Central memory CD4-positive, alpha-beta T cell (primary cell): ENCODE measurements around the gene SIGLEC6.
A peak's percentile ranks its signal among the peaks of the same experiment; 100 is the strongest.
"Not testable (repeated sequence)": the region's sequence is repeated elsewhere in the genome, so short reads cannot be mapped to it uniquely, and the experiment has no call there.

Experiments
- DNase-seq: peaks from one replicate; pipeline ENCODE4 v3.0.0; 2022

Gene SIGLEC6

DNA sequence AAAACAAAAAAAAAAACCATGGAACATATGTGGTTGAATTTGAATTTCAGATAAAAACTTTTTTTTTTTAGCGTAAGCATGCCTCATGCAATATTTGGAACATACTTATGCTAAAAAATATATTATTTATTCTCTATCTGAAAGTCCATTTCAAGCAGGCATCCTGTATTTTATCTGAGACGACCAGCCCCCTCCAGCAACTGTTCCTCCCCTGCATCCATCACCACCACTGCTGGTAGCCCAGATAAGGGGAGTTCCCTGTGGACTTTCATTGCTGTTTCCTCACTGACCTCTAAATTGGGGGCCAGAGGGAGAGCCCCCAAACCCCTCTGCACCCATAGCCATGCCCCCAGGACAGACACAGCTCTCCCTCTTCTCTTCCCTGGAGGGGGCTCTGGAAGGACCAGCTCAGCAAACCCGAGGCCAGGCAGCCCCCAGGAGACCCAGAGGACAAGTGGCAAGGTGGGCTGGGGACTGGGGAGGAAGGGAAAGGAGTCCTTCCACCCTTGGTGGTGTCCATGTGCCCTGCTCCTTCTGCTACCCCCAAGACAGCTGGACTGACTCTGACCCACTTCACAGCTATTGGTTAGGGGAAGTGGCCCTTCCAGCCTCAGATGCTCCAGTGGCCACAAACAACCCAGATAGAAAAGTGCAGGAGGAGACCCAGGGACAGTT lies 23.3 kb downstream of the SIGLEC6 start:
- DNase-seq = no peak

DNA sequence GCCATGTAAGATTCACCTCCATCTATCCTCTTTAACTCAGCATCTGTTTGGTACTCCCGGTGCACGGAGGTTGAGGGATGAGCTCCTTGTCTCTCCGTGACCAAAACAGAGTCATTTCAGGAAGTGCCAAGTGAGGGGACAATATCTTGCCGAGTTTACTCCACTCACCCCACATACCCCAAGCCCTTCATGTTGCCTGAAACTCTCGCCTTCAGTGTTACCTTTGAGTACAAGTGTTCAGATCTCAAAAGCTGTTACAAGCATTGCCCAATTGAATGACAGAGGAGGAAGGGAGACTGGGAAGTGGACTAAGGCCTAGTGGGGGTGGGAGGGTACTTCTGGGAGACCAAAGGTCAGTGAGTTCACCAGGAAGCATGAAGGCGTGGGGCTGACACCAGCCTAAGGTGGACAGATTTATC lies 23.8 kb downstream of the SIGLEC6 start:
- DNase-seq = no peak

DNA sequence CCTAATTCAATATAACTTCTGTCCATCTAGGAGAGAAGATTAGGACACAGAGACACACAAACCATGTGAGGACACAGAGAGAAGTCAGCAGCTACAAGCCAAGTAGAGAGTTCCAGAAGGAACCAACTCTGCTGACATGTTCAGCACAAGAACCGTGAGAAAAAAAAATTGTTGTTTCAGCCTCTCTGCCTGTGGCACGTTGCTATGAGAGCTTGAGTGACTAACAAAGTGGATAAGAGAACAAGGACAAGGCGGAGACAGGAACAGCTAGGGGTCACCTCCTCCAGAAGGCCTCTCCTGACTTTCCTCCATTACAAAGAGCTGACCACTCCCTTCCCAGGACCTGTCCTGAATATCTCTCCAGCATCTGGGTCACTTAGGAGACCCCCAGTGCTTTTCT lies 24.3 kb downstream of the SIGLEC6 start:
- DNase-seq = no peak

DNA sequence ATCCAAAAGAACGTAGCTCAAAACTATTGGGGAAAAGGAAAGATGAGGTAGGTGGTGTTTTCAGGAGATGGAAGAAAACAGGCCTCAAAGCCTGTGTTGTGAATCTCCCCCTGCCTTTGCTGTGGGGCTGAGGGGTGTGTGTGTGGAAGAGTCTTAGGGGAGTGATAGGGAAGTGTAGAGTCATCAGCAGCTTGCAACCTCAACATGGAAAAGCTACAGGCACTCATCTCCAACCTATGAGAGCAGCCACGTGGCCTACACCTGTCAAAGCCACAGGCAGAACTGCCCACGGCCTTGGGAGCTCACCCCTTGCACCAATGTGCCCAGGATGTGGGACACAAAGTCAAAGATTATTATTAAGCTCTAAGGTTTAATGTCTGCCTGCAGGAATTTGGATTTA lies 25.6 kb downstream of the SIGLEC6 start:
- DNase-seq = no peak

DNA sequence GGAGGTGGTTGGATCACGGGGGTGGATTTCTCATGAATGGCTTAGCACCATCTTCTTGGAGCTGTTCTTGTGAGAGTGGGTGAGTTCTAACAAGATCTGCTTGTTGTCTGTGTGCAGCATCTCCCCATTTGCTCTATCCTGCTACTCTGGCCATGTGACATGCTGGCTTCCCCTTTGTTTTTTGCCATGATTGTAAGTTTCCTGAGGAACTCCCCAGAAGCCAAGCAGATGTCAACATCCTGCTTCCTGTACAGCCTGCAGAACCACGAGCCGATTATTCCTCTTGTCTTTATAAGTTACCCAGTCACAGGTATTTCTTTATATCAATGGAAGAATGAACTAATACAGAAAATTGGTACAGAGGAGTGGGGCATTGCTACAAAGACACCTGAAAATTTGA lies 27.6 kb downstream of the SIGLEC6 start:
- no peak for DNase-seq

DNA sequence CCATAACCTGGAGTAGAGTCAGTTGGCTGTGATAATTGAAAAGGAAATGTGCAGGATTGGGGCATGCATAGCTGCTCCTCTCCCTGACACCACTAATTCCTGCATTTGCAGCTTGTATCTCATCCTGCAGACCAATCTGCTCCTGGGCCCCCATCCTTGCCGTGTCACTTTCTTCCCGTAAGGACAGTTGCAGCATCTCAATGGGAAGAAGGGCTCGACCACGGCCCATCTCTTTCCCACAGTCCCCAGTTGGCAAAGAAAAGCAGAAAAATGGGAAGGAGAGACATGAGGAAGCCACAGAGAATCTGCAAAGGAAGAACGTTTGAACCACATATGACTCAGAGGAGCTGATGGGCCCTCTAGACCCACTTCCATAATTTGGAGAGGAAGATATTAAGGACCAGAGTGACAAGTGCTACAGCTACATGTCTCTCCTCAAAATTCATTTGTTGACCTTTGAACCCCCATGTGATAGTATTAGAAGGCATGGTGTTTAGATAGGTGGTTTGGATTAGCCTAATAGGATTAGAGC lies 28.1 kb downstream of the SIGLEC6 start:
- DNase-seq = no peak

DNA sequence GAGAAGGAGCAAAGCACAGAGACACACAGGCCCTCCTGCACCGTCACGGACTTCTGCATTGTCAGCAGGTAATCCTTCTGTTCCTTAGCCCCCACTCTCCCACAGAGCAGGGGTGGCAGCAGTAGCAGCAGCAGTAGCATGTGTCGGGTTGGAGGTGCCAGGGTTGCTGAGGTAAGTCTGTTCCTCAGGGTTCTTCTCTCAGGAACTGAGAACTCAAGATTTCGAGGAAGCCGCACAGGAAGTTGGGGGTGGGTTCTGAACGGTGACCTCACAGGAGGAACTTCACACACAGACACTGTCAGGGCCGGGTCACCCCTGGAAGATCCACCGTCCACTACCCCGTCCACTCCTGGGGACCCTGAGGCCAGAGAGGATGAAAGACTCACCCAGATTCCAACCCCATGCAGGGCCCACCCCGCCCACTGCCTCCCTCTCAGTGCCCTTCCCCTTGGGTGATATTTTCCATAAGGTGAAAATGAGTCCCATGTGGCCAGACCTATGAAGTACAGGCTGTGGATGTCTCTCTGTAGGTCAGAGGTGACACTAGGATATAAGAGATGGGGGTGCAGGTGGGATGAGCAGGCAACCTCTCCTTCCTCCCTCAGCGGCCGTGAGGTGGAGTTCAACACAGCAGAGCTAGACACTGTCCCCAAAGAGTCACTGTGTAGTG lies 29.7 kb downstream of the SIGLEC6 start, which contains the start of gene SIGLEC12:
Gene SIGLEC12, minus strand, starts transcription at position 207 of the 670 bp plus-strand sequence. Its CDS starts 67 bp downstream, at position 140.
- no peak for DNase-seq

DNA sequence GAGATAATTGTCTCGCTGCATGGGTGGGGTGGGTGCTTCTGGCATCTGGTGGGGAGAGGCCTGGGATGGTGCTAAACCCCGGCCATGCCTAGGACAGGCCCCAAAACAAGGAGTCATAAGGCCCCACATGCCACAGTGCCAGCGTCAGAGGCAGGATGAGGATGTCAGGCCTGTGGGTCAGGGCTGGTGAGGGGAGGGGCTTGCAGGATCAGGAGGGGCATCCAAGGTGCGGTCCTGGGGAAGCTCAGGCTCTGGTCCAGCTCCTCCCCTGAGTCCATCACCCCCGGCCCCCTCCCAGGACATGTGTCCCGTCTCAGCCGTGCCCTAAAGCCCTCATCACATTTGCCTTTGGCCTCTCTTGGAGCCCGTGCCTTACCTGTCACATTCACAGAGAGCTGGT lies 30.5 kb downstream of the SIGLEC6 start:
- DNase-seq = not testable (repeated sequence)

DNA sequence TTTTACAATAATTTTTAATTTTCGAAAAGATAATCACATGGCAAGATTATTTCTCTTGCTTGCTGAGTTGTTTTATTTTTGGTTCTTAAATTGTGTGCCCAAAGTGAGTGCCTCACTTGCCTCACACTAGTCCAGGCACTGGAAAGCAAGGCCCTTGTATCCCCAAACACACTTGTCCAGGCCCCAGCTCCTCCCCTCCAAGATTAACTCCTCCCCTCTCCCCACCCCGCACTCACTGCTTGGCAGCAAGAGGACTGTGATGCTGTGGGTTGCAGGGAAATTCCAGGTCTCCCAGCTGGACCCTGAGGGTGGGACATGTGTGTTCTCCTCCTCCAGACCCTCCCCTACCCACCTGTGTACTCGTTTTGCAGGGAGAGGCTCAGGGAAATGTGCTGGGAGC lies 33.8 kb downstream of the SIGLEC6 start:
- no peak for DNase-seq

DNA sequence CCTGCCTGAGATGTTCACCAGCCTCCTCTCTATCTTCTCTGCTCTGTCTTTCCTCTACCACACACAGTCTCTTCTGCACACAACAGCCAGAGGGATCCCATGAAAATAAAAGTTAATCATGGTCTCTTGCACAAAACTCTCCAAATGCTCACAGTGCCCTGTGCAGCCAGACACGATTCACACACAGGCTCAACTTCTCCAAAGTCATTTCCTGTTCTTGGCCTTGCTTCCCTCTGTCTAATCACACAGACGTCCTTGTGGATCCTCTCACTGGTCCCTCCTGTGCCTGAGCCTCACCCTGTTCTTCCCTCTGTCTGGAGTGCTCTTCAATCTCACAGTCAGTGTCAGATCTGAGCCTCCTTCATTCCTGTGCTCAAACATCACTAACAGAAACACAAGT lies 37.7 kb downstream of the SIGLEC6 start:
- DNase-seq = no peak

DNA sequence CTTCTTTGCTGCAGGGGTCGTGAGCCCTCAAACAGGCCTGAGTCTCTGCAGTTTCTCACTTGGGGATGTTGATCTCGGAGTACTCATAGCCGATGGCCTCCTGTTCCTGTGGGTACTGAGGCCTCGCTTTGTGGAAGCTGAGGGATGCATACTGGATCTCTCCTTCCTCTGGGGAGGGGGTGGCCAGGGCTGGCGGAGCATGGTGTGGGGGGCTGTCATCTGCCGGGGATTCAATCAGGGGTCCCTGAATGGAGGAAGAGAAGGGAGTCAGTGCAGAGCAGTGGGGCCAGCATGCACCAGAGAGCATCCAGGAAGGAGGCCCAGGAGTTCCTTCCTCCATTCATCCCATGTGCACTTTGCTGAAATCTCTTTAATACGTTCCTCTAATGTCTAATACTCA lies 39.9 kb downstream of the SIGLEC6 start:
- no peak for DNase-seq

DNA sequence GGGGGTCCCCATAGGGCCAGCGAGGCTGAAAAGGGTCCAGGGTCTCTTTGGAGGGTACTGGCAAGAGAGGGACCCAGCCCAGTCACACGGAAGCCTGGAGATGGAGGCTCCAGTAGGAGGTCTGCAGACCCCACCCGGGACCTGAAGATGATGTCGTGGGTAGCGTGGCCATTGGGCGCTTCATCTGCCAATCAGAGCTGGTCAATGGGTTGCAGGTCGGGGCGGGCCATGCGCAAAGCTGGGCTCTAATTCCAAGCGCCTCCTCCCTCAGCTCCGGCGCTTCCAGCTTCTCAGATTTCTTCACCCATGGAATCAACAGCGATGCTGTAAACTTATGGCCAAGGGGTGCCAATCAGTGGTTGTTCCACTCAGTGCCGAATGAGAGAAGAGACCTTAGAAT lies 40.8 kb downstream of the SIGLEC6 start:
- no peak for DNase-seq

DNA sequence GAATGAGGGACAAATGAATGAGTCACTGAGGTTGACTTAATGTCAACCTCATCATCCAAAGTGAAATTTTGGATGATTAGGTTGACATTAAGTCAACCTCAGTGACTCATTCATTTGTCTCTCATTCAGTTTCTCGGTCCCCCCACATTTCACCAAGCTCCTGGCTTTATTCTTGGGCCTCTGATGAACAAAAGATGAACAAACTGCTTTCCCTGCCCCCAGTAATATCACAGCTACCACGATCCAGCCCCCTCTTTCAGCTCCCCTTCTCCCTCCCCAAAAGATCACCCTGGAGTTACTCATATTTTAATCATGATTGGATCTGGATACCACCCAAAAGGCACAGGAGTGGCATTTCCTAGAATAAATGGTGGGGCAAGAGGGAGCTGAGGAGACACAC lies 42.4 kb downstream of the SIGLEC6 start:
- DNase-seq = no peak

DNA sequence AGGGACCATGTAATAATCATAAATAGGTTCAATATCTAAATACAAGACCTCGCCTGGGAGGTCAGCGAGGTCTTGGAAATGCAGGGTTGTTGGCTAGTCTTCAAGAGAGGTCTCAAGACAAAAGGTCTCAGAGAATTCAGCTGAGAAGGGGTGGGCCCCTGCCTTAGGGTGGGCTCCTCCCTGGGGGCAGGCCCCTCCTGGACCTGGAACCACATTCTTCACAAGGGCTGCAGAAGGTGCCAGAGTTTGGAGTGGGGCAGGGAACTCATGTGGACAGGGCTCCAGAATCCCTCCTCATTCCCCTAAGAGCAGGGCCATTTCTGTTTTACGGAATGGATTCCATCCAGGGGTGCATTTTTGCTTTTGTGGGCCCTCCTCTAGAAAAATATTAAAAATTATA lies 43.0 kb downstream of the SIGLEC6 start:
- no peak for DNase-seq

DNA sequence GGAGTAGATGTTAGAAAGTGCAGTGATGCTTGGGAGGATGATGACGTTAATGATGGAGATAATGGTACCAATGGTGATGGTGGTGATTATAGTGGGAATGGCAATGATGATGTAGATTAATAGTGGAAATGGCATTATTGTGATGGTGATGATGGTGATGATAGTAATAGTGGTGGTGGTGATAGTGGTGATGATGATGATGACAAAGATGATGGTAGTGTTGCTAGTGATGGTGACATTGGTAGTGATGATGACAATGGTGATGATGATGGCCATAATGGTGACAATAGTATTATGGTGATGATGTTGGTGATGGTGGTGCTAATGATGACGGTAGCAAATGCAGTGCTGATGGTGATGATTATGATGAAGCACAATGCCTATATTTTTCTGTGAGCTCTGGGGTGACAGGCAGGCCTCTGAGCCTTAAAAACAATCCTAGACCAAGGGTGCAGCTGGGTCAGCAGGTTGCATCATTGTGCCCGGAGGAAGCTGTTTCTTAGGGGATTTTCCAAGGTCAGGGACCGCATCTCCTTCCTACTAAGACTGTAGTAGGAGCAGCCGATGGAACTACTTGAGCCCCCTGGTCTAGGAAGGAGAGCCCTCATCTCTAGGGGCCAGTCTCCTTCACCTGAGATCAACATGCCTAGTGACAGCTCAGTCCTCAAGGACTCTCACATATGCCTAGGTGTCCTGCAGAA lies 45.4 kb downstream of the SIGLEC6 start:
- no peak for DNase-seq

DNA sequence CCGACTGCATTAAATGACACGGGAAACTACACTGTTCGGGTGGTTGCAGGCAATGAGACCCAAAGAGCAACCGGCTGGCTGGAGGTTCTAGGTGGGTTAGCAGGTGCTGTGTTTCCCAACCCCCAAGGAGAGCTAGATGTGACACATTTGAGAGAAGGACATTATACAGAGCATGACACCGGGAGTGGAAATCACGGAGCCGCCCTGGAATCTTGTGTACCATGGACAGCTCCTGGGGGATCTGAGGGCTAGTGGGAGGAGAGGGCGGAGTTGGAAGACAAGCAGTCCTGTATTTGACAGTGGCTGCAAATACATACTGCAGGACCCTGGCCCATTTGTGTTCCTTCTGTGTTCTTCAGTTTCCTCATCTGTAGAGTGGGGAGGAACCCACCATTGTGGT lies 50.9 kb downstream of the SIGLEC6 start:
- no peak for DNase-seq

DNA sequence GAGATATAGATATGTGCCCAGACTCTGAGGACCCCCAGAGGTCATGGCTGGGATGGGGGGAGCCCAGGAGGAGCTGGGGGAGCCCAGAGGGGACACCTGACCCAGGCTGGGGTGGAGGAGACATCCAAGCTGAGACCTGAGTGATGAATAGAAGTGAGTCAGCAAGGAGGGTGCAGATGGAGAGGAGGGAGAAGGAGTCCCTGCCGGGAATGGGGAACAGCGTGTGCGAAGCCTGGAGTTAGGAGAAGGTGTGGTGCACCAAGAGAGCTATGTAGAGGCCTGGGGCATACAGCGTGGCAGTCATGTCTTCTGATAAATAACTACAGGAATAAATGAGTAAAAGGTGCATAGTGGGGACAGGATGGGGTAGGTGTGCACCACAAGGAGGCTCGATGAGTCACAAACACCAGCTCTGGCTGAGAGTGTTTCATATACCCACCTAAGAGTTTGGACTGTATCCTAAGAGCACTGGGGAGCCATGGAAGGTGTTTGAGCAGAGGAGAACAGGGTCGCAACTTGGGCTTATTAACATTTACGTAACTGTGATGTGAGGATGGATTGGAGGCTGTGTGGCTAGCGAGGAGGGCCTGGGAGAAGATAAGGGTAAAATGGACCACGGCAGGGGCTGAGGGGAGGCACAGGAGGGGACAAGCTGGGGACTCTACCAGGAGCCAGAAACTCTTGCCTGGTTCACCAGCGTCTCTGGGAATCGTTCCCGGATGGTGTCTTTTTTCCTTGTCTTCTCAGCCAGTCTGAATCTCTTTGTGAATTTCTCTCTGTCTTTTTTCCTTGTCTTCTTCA lies 51.7 kb downstream of the SIGLEC6 start:
- no peak for DNase-seq

DNA sequence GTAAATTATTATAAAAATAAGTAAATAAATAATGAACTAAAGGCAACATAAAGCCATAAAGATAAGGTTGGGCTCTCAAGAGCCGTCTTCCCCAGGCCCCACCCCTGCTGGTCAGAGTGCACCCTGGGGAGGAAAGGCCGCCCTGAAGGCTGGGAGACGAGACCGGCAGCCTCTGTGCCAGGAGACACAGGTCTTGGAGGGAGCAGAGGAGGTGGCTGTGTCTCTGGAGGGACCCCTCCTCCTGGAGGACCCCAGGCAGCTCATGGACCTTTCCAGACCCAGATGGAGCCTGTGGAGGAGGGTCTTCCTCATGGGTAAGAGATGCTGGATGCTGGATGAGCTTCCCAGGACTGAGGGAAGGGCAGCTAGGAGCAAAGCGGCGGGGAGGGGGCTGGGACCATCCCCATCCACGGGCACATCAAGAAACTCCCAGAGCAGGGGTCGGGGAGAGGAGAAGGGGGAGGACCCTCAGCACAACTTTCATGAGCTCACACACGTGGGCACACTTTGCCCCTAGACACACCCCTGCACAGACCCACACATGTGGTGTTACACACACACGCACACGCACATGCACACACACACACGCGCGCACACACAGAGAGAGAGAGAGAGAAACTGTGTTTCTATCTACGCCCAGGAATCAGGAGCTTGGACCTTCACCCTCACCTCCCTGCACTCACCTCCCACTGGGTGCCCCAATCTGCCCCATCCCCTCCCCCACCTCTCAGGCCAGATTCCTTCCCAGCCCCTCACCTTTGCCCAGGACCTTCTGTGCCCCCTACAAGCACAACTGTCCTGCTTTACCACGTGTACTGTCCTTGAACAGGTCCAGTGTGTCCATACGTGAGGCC lies 52.9 kb downstream of the SIGLEC6 start, which contains the start of gene CEACAM18:
Gene CEACAM18, plus strand, starts transcription at position 159 of the 854 bp plus-strand sequence.
- no peak for DNase-seq

DNA sequence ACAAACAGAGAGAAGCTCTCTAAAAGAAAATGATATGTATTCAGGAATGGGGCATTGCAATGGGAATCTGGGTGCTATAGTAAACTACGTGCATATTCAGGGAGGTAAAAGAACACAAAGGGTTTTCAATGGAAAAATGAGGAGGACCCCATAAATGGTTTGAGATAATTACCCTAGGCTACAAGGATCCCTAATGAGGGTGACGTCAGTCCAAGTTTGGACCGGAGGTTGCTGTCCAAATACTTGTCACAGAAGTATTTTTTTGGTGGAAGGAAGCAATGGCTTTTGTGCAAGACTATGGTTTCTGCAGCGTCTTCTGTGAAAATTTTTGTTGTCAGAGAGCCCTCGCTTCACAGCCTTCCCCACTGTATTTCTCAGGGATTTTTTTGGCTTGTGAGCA lies 54.1 kb downstream of the SIGLEC6 start:
- DNase-seq = no peak

DNA sequence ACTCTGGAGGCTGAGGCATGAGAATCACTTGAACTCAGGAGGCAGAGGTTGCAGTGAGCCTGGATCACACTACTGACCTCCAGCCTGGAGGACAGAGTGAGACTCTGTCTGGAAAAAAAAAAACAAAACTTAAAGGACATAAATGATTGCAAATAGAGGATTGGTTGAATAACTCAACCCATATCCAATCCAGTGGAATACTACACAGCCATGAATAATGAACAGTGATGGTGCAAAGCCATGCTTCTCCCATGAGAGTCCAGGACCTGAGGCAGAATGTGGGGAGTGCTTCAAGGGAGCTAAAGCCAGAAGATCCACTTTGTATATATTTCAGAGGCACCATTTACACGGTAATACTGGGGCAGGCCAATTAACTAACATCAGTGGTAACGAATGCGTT lies 55.3 kb downstream of the SIGLEC6 start:
- no peak for DNase-seq

DNA sequence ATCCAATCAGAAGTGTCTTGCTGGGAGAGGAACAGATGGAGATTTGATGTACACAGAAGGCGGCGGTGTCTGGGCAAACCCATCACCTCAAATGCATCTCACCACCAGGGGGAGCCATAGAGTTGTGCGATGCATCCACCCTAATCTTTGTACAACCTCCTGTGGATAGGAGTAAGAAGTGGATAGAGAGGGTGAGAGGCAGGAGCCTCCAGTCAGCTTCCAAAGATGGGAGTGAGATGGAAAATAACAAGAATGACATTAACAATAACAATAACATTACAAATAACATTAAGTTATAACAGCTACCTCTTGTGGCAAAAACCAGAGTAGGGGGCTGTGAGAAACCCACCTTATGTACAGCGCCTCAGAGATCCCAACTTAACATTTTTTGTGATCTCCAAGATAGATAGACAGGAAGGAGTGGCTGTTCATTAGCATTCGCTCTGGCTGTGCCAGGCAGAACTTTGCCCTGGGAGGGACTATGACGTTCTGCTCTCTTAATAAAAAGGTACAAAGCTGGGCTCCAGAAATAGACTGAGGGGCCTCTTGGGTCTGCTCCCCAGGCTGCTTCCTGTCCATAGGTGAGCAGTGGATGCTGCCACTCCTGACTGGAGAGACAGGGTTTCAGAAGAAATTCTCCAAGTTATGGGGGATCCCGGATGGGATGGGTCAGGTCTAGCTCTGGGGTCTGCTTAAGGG lies 58.3 kb downstream of the SIGLEC6 start:
- peak; percentile 51 for DNase-seq
